Stimulated activated CD4-positive, alpha-beta T cell treated with anti-CD3 and anti-CD28 coated beads, TNF-alpha, amount 100 ng/mL, for 24 hours (primary cell): ENCODE measurements around the gene TGFB1.
"Not testable (repeated sequence)": the region's sequence is repeated elsewhere in the genome, so short reads cannot be mapped to it uniquely, and the experiment has no call there.

Source experiments
- DNase-seq, 3 experiments: peaks; one replicate each; pipeline ENCODE4 v3.0.0-alpha.2; 2020; ENCODE audit warnings: low read depth in 3 of 3

Gene TGFB1

DNA sequence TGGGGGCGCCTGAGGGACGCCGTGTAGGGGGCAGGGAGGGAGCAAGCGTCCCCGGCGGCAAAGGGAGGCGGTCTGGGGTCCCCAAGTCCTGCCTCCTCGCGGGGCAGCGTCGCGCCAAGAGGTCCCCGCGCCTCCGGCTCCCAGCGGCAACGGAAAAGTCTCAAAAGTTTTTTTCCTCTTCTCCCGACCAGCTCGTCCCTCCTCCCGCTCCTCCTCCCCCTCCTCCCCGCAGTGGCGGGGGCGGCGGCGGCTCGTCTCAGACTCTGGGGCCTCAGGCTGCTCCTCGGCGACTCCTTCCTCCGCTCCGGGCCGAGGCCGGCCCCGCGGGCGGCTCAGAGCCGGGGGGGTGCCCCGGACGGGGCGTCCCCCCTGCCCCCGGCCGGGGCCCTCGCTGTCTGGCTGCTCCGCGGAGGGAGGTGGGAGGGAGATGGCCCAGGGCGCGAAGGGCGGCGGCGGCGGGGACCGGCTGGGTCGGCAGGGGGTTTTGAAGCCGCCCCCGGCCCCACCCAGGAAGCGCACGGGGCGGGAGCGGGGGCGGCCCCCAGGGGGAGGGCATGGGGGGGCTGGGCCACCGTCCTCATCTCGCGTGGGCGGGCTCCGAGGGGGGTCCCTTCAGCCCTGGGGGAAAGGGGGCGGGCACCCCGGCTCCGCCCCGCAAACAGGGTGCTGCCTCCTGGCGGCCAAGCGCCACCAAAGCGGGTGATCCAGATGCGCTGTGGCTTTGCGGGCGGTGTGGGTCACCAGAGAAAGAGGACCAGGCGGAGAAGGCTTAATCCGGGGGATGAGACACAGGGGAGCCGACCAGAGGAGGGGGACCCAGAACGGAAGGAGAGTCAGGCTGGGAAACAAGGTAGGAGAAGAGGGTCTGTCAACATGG, at the start of gene TGFB1:
TSS of gene TGFB1 (minus strand) at position 457 of the 877 bp plus-strand sequence. CDS start 878 bp downstream, outside the sequence.
- DNase-seq: peak; percentile 79 to 88 (median 80)

DNA sequence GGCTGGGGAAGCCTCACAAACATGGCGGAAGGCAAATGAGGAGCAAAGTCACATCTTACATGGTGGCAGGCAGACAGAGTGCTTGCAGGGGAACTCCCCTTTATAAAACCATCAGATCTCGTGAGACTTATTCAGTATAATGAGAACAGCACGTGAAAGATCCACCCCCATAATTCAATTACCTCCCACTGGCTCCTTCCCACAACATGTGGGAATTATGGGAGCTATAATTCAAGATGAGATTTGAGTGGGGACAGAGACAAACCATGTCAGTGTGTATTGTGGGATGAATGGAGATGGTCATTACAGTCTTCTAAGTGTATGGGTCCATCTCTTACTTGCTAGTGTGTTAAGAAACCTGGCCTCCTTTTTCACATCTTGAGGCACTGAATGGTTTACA, 48.3 kb upstream of the TGFB1 start:
- no peak for DNase-seq

DNA sequence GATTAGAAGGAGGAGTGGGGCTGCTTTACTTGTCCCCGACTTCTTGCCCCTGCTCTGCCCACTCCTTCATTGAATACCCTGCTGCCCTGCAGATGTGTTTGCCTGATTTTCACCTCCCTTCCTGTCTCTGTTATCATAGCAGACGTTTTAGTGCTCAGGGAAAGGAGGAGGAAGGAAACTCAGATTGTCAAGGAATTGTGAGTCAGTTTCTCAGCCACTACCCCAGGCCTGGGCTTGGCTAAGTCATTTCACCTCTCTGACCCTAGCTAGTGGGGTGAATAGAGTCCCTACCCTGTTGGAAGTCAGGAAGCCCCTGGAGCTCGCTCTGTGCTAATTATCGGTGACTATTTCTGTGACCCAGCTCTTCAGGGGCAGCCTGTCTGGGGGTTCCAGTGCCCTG, 47.8 kb upstream of the TGFB1 start:
- no peak for DNase-seq

DNA sequence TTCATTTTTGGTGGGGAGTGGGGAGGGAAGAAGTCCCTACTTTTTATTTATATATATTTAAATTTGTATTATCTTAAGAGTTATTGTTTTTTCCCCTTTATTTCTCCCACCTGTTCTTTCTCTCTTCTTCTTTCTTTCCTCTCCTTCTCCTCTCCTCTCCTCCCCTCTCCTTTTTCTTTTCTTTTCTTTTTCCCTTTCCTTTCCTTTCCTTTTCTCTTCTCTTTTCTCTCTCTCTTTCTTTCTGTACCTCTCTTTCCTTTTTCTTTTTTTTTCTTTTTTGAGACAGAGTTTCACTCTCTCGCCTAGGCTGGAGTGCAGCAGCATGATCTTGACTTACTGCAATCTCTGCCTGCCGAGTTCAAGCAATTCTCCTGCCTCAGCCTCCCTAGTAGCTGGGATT, 45.8 kb upstream of the TGFB1 start:
- no peak for DNase-seq

DNA sequence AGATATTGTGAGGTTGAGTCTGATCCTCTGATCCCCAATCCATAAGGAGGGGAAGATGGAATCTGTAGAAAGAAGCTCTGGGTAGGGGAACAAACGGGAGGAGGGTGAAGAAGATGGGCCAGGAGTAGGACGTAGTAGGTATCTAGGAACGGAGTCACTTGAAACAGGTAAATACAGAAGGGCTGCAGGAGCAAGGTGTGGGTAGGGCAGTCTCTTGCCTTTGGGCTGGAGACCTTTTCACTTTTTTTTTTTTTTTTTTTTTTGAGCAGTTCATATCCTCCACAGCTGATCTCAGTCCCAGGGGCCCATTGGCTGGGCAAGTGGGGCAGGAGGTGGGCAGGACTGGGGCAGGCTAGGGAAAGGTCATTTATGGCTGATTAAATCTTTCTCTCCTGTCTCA, 45.4 kb upstream of the TGFB1 start:
- no peak for DNase-seq

DNA sequence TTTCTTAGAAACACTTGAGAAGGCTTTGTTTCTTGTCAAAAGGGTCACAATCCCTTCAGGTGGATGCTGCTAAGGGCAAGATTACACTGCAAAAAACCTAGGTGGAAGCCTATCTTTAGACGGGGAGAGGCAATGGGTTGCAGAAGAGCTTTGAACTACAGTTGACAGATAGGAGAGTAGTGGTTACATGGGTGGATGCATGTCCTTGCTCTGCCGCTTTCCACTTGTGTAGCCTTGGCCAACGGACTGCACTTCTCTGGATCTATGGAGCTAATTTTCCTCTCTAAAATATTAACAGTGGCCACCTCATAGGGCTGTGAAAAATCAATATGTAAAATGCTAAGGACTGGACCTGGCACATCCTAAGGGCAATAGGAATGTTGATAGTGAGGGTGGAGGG, 44.9 kb upstream of the TGFB1 start:
- no peak for DNase-seq

DNA sequence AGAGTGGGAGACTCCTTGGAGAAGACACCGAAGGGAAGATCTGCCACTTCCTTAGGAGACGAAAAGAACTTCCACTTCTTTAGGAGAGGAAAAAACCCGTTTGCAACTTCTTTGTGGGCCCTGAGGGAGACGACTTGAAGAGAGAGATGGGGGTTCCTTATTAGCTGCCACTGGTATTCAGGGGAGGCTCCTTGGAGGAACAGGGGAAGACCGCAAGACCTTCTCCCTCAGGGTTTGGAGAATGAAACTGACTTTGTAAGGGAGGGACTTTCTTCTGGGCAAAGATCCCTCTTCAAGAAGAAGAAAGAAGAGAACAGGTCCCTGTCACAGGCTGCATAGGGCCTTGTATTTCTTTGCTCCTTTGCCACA, 44.3 kb upstream of the TGFB1 start:
- no peak for DNase-seq

DNA sequence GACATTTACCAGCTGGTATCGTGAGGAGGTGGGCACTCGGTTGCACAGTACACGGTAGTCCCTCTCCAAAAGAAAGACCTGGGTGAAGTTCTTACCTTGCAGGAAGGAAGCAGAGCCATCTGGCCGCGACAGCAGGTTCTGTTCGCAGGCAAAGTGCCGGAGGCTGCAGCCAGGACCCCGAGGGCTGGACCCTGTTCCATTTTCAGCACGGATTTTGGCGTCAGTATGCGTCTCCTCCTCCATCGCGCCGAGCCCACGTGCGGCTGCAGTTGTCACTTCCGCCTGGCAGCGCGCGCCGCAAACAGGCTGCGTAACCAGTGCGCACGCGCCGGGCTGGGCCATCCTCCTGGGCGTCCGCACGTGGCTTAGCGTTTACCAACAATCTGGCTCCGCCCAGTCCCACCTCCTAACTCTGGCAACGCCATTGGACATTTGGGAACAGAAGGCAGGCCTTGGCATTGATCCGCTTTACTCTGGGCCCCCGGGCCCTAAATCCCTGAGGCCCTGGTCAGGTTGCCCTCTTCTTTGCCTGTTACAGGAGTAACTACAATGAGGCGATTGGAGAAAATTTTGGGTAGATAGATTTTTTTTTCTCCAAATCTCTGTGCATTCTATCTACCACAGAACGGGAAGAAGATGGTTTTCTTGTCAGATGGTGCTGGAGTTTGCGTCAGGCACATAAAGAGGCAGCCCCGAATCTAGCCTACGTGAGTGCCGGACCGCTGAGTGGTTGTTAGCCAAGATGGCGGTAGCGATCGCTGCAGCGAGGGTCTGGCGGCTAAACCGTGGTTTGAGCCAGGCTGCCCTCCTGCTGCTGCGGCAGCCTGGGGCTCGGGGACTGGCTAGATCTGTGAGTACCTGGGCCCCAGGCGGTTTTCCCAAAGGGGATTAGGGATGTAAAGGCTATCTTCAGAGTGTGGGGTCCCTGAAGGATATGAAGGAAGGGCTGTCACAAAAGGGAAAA, 43.6 kb upstream of the TGFB1 start, which contains the start of the genes BCKDHA and EXOSC5:
TSS of gene BCKDHA (plus strand) at position 733 of the 964 bp plus-strand sequence. CDS start at position 743, 10 bp downstream.
TSS of gene EXOSC5 (minus strand) at position 274 of the 964 bp plus-strand sequence. CDS start at position 243, 31 bp downstream.
- DNase-seq: peak; percentile 98 to 99 (median 99)

DNA sequence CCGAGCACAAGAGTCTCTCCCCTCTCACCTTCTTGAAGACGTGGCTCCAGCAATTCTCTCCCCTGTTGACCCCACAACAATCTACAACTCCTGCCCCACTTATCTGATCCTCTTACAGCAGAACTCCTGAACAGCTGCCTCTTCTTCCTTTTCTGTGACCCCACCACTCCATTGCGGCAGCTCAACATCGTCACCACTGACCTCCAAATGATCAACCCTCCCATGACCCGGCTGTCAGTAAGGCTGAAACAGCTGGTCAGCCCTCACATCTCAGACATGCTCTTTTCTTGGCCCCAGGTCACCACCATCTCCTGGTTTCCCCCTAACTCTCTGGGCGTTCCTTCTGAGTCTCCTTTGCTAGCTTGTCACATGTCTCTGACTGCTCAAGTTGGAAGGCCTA, 41.6 kb upstream of the TGFB1 start:
- no peak for DNase-seq

DNA sequence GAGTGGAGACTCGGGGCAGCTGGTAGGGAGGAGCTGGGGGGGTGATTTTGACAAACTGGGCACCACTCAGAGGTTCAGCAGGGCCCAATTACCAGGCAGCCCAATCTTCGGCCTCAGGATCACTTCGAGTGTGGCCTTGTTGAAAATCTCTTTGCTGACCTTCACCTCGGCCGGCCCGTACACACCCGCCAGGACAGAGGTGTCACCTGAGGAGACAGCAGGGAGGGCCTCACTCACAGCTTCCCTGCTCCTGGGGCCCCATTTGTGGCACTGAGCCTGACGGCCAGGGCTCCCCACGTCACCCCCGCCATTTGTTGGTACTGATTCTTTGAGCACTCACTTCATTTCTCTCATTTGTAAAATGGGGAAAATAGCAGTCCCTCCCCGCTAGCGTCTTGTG, 39.1 kb upstream of the TGFB1 start:
- no peak for DNase-seq

DNA sequence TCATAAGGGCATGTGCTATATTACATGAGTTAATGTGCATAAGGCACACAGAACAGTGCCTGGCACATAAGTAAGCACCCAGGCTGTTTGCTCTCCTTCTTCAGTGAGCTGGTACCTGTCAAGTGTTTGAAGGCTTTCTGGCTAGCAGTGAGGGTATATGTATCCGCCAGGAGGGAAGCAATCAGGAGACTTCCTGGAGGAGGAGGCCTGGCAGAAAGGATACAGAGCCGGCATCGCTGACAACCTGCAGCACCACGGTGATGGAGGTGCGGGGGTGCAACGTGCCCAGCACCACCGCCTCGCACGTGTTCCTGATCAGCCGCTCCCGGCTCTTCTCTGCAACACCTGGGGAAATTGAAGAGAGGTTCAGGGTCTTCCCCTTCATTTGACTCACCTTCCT, 37.9 kb upstream of the TGFB1 start:
- no peak for DNase-seq

DNA sequence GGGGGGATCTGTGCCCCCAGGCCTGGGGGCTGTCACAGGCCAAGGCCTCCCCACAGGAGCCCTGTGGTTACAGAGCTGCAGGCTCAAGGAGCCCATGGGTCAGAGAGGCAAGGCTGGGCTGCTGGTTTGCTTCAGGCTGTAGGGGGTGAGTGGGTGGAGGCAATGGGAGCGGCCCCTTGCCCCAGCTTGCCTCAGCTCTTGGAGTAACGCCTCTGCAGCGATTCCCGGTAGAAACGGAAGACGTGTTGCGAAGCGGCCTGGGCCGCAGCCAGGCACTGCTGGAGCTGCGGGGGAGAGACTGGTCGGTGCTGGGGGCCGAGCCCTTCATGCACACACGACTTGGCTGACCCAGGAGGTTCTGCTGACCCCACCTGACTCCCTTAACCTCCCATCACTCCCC, 32.7 kb upstream of the TGFB1 start:
- no peak for DNase-seq

DNA sequence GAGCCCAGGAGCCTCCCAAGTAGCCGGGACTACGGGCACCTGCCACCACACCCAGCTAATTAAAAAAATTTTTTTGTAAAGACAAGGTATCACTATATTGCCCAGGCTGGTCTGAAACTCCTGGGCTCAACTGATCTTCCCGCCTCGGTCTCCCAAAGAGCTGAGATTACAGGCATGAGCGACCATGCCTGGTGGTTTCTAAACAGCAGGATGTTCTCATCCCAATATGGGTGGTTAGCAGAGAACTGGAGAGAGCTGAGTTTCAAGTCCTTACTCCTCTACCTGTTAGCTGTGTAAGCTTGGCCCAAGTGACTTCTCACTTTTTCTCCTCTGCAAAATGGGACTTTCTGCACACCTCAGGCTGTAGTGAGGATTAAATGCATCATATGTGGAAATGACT, 30.6 kb upstream of the TGFB1 start:
- no peak for DNase-seq

DNA sequence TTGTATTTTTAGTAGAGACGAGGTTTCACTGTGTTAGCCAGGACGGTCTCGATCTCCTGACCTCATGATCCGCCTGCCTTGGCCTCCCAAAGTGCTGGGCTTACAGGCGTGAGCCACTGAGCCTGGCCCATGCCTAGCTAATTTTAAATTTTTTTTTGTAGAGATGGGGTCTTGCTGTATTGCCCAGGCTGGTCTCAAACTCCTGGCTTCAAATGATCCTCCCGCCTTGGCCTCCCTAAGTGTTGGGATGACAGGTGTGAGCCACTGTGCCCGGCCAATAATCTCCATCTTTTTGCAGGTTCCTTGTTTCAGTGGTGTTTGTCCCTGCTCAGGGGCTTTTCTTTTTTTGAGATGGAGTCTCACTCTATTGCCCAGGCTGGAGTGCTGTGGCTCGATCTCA, 27.8 kb upstream of the TGFB1 start:
- not testable (repeated sequence) for DNase-seq

DNA sequence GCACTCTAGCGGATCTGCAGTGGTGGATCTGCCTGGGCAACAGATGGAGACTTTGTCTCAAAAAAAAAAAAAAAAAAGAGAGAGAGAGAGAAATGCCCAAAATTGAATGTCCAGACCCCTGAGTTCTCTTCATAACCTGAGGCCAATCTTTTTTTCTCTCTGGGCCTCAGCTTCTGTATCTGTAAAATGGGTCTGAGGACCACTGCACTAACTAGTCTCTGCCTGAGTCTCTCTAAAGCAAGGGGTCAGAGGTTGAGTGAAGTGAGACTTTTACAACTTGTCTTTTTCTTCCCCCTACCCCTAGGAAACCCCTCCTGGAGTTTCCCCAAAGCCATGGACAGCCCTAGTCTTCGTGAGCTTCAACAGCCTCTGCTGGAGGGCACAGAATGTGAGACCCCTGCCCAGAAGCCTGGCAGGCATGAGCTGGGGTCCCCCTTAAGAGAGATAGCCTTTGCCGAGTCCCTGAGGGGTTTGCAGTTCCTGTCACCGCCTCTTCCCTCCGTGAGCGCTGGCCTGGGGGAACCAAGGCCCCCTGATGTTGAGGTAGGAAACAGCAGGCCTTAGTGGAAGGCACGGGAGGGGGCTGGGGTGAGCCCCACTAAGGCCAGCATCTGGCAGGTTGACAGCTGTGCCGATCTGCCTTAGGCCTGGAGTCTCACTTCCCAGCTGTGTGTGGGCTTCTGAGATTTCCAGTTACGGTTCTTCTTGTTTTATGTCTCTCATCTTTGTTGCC, 24.4 kb upstream of the TGFB1 start:
- no peak for DNase-seq

DNA sequence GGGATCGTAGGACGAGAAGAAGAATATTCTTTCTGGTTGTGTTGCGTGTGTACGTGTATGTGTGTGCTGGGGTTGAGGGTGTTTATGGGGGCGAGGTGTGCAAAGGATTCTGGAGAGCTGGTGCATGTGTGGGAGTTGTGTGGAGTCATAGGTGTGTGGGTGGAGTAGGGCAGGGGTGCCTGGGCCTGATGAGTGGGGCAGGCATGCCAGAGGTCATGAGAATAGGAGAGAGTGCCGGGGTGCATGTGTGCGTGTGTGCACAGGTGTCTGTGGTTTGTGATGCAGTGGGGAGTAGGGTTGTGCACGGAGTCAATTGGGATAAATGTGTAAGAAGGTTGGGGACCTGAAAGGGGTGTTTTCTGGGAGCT, 23.3 kb upstream of the TGFB1 start:
- DNase-seq: no peak

DNA sequence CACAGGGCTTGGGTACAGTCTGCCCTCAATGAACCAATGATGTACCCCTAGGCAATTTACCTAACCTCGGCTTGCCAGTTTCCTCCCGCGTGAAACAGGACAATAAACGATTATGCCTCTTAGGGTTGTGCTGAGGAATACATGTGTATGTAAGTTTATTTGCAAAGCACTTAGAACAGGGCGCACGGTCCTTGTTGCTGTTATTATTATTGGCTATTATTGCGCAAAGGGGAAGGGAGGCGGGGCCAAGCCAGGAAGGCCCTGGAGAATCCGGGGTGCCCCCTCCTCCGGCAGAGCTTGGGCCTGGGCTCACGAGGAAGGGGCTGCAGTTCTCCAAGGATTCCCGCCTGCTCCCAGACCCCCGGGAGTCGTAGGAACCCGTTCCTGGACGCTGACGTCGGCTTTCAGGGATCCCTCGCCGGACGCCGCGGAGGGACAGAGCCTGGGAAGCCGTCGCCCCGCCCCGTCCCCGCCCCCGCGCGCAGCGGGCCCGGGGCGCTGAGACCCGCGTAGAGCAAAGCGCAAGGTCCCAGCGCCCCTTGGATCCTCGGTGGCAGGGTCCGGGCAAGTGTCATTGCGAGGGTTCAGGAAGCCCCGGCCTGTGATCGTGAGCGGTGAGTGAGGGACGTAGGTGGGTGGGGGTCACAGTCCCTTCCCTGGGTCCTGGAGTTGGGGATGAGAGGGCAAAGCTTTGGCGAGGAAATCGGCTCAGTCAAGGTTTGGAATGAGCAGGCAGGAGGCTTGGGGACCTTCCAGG, 22.7 kb upstream of the TGFB1 start, which contains the start of gene TMEM91:
TSS of gene TMEM91 (plus strand) at position 293 of the 757 bp plus-strand sequence. CDS start 1,777 bp downstream, outside the sequence.
- no peak for DNase-seq

DNA sequence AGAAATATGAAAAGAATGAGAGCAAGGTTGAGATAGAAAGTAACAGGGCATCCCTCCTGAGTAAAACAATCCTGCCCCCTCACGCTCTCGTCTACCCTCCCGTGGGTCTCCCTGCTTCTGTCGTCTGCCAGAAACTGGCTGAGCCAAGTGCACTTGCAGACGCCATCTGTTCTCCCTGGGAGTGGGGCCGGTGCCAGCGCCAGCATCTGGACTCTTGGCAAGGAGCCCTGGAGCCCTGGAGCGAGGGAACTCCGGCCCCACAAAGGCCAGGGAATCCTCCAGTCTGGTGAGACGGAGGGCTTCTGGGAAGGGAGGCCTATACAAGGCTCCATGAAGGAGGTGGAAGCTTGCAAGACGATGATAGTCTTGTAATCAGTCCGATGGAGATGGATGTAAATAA, 20.3 kb upstream of the TGFB1 start:
- no peak for DNase-seq

DNA sequence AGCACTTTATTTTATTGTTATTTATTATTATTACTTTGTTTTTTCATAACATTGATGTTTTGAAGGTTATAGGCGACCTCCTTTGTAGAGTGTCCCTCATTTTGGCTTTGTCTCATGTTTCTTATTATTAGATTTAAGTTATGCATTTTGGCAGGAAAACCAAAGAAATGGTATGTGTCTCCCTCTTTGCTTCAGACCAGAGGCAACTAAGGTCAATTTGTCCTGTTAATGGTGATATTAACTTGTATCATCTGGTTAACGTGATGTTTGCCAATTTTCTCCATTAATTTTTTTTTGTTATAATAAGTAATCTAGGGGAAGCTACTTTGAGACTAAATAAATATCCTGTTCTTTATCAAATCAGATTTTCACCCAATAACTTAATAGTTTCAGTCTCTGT, 18.8 kb upstream of the TGFB1 start:
- DNase-seq: no peak

DNA sequence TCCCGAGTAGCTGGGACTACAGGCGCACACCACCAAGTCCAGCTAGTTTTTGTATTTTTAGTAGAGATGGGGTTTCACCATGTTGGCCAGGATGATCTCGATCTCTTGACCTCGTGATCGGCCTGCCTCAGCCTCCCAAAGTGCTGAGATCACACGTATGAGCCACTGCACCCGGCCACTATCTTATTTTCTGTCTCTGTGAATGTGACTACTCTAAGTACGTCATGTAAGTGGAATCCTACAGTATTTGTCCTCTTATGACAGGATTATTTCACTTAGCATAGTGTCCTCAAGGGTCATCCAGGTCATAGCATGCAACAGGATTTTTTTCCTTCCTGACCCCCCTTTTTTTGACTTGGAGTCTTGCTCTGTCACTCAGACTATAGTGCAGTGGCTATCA, 17.8 kb upstream of the TGFB1 start:
- DNase-seq: no peak

DNA sequence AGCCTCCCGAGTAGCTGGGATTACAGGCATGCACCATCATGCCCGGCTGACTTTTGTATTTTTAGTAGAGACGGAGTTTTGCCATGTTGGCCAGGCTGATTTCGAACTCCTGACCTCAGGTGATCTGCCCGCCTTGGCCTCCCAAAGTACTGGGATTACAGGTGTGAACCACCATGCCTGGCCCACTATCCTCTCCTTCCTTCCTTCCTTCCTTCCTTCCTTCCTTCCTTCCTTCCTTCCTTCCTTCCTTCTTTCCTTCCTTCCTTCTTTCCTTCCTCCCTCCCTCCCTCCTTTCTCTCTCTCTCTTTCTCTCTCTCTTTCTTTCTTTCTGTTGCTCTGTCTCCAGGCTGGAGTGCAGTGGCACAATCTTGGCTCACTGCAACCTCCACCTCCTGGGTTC, 17.4 kb upstream of the TGFB1 start:
- not testable (repeated sequence) for DNase-seq
